Activated CD4-positive, alpha-beta T cell treated with anti-CD3 and anti-CD28 coated beads, Interleukin-2, amount 10 ng/mL, durations not matched to agents 24 days and 14 days (primary cell): ENCODE measurements around the gene PPP1R9A. TPM values are rescaled to one million over a fixed set of nuclear protein-coding genes. Genes with fewer than 3 reads are reported as not detected.
"Not testable (repeated sequence)": the region's sequence is repeated elsewhere in the genome, so short reads cannot be mapped to it uniquely, and the experiment has no call there.

Source experiments
- DNase-seq: peaks from one replicate; pipeline ENCODE4 v3.0.0; 2022
- H3K27ac Mint-ChIP-seq: one replicate; pipeline ENCODE4 v1.8.0; 2022; ENCODE audit warnings: mild to moderate bottlenecking, mixed read lengths
- H3K27me3 Mint-ChIP-seq: one replicate; pipeline ENCODE4 v1.8.0; 2022; ENCODE audit warnings: mixed read lengths
- H3K36me3 Mint-ChIP-seq: one replicate; pipeline ENCODE4 v1.8.0; 2022; ENCODE audit warnings: low read depth, mild to moderate bottlenecking, mixed read lengths
- H3K4me1 Mint-ChIP-seq: one replicate; pipeline ENCODE4 v1.8.0; 2021; ENCODE audit warnings: mixed read lengths
- H3K4me3 Mint-ChIP-seq: one replicate; pipeline ENCODE4 v1.8.0; 2022; ENCODE audit warnings: mild to moderate bottlenecking, moderate library complexity, mixed read lengths
- H3K9me3 Mint-ChIP-seq: one replicate; pipeline ENCODE4 v1.8.0; 2021; ENCODE audit warnings: mixed read lengths
- intact Hi-C: fragments of 100-400 bp; cut with micrococcal nuclease; formaldehyde crosslinking; loops from one replicate; pipeline ENCODE4 v1.15.1; 2023
- total RNA-seq: library from RNA; stranded (reverse); gene quantifications from 2 replicates; pipeline ENCODE4 v1.2.3, GENCODE V29; 2022

PPP1R9A gene
- total RNA-seq, 1 donor from 2014 or later, result not detected

- intact Hi-C loops, result no loop called here
- H3K4me3 Mint-ChIP-seq, result no peak overlapping the region
- no peaks in the 10 kb centered on the region for H3K36me3 Mint-ChIP-seq
- H3K27me3 Mint-ChIP-seq, result no peaks in the 10 kb centered on the region
- H3K9me3 Mint-ChIP-seq, result peaks cover under 1% of the 10 kb centered on the region
- no peak overlapping the region for H3K27ac Mint-ChIP-seq
- DNase-seq, result no peak
- H3K4me1 Mint-ChIP-seq, result no peaks in the 10 kb centered on the region
Measured at GRCh38 chr7:94973844-94974243, 66.5 kb downstream of the PPP1R9A start.

- H3K4me3 Mint-ChIP-seq, result no peak overlapping the region
- no peak for DNase-seq
- no peaks in the 10 kb centered on the region for H3K27me3 Mint-ChIP-seq
- no peak overlapping the region for H3K27ac Mint-ChIP-seq
- no peaks in the 10 kb centered on the region for H3K4me1 Mint-ChIP-seq
- no peaks in the 10 kb centered on the region for H3K36me3 Mint-ChIP-seq
- intact Hi-C loops, result no loop called here
- no peaks in the 10 kb centered on the region for H3K9me3 Mint-ChIP-seq
Measured at GRCh38 chr7:94974423-94974822, 67.0 kb downstream of the PPP1R9A start.

- no peaks in the 10 kb centered on the region for H3K36me3 Mint-ChIP-seq
- no peak overlapping the region for H3K4me3 Mint-ChIP-seq
- H3K27me3 Mint-ChIP-seq, result no peaks in the 10 kb centered on the region
- H3K9me3 Mint-ChIP-seq, result no peaks in the 10 kb centered on the region
- no peak overlapping the region for H3K27ac Mint-ChIP-seq
- H3K4me1 Mint-ChIP-seq, result no peaks in the 10 kb centered on the region
- intact Hi-C loops, result no loop called here
- DNase-seq, result no peak
Measured at GRCh38 chr7:94975336-94975735, 67.9 kb downstream of the PPP1R9A start.

GRCh38 chr7:94980418-94981142, 73.2 kb downstream of the PPP1R9A start:
- H3K36me3 Mint-ChIP-seq, result no peaks in the 10 kb centered on the region
- no peak overlapping the region for H3K4me3 Mint-ChIP-seq
- no peak for DNase-seq
- H3K4me1 Mint-ChIP-seq, result no peaks in the 10 kb centered on the region
- no peaks in the 10 kb centered on the region for H3K27me3 Mint-ChIP-seq
- H3K27ac Mint-ChIP-seq, result no peak overlapping the region
- intact Hi-C loops, result no loop called here
- H3K9me3 Mint-ChIP-seq, result peaks cover 5% of the 10 kb centered on the region

- Mint-ChIP-seq H3K4me1 (no peaks in the 10 kb centered on the region), H3K27ac (no peak overlapping the region), H3K27me3 (no peaks in the 10 kb centered on the region), H3K4me3 (no peak overlapping the region), H3K36me3 (no peaks in the 10 kb centered on the region), H3K9me3 (no peaks in the 10 kb centered on the region)
- intact Hi-C loops, result no loop called here
- DNase-seq, result no peak
Measured at GRCh38 chr7:94995921-94996320, 88.5 kb downstream of the PPP1R9A start.

GRCh38 chr7:94996369-94996768, 89.0 kb downstream of the PPP1R9A start:
- H3K27ac Mint-ChIP-seq, result no peak overlapping the region
- H3K9me3 Mint-ChIP-seq, result no peaks in the 10 kb centered on the region
- no peaks in the 10 kb centered on the region for H3K36me3 Mint-ChIP-seq
- H3K27me3 Mint-ChIP-seq, result no peaks in the 10 kb centered on the region
- no peaks in the 10 kb centered on the region for H3K4me1 Mint-ChIP-seq
- DNase-seq, result no peak
- intact Hi-C loops, result no loop called here
- no peak overlapping the region for H3K4me3 Mint-ChIP-seq

- H3K4me3 Mint-ChIP-seq, result no peak overlapping the region
- intact Hi-C loops, result no loop called here
- H3K4me1 Mint-ChIP-seq, result no peaks in the 10 kb centered on the region
- no peak for DNase-seq
- H3K27me3 Mint-ChIP-seq, result no peaks in the 10 kb centered on the region
- no peaks in the 10 kb centered on the region for H3K9me3 Mint-ChIP-seq
- no peak overlapping the region for H3K27ac Mint-ChIP-seq
- H3K36me3 Mint-ChIP-seq, result no peaks in the 10 kb centered on the region
Measured at GRCh38 chr7:94997547-94997946, 90.2 kb downstream of the PPP1R9A start.

- Mint-ChIP-seq H3K36me3 (no peaks in the 10 kb centered on the region), H3K4me1 (no peaks in the 10 kb centered on the region), H3K27ac (no peak overlapping the region), H3K4me3 (no peak overlapping the region), H3K9me3 (no peaks in the 10 kb centered on the region), H3K27me3 (no peaks in the 10 kb centered on the region)
- DNase-seq, result no peak
- intact Hi-C loops, result no loop called here
Measured at GRCh38 chr7:94998266-94999068, 91.1 kb downstream of the PPP1R9A start.

- Mint-ChIP-seq H3K27me3 (no peaks in the 10 kb centered on the region), H3K9me3 (no peaks in the 10 kb centered on the region), H3K36me3 (no peaks in the 10 kb centered on the region), H3K27ac (no peak overlapping the region), H3K4me3 (no peak overlapping the region), H3K4me1 (no peaks in the 10 kb centered on the region)
- intact Hi-C loops, result no loop called here
- no peak for DNase-seq
Measured at GRCh38 chr7:94999069-94999351, 91.6 kb downstream of the PPP1R9A start.

GRCh38 chr7:94999601-95000000, 92.2 kb downstream of the PPP1R9A start:
- H3K27ac Mint-ChIP-seq, H3K4me1 Mint-ChIP-seq, intact Hi-C loops, H3K36me3 Mint-ChIP-seq, H3K27me3 Mint-ChIP-seq, DNase-seq, H3K9me3 Mint-ChIP-seq, H3K4me3 Mint-ChIP-seq: not testable (repeated sequence)

- H3K27ac Mint-ChIP-seq, result no peak overlapping the region
- H3K27me3 Mint-ChIP-seq, result no peaks in the 10 kb centered on the region
- H3K36me3 Mint-ChIP-seq, result no peaks in the 10 kb centered on the region
- no peak overlapping the region for H3K4me3 Mint-ChIP-seq
- intact Hi-C loops, result no loop called here
- DNase-seq, result no peak
- no peaks in the 10 kb centered on the region for H3K9me3 Mint-ChIP-seq
- H3K4me1 Mint-ChIP-seq, result no peaks in the 10 kb centered on the region
Measured at GRCh38 chr7:95001258-95001657, 93.9 kb downstream of the PPP1R9A start.

- intact Hi-C loops, result no loop called here
- H3K27me3 Mint-ChIP-seq, result no peaks in the 10 kb centered on the region
Measured at GRCh38 chr7:95001815-95002561, 94.6 kb downstream of the PPP1R9A start.

GRCh38 chr7:95002775-95003174, 95.4 kb downstream of the PPP1R9A start:
- H3K9me3 Mint-ChIP-seq, result no peaks in the 10 kb centered on the region
- H3K4me3 Mint-ChIP-seq, result no peak overlapping the region
- DNase-seq, result no peak
- intact Hi-C loops, result no loop called here
- no peaks in the 10 kb centered on the region for H3K36me3 Mint-ChIP-seq
- H3K27ac Mint-ChIP-seq, result no peak overlapping the region
- no peaks in the 10 kb centered on the region for H3K27me3 Mint-ChIP-seq
- H3K4me1 Mint-ChIP-seq, result no peaks in the 10 kb centered on the region

More at GRCh38 chr7:95001815-95002561, 94.6 kb downstream of the PPP1R9A start:
- Mint-ChIP-seq H3K9me3 (no peaks in the 10 kb centered on the region), H3K4me3 (no peak overlapping the region), H3K36me3 (no peaks in the 10 kb centered on the region), H3K4me1 (no peaks in the 10 kb centered on the region), H3K27ac (no peak overlapping the region)
- no peak for DNase-seq

- Mint-ChIP-seq H3K27me3 (no peaks in the 10 kb centered on the region), H3K4me1 (no peaks in the 10 kb centered on the region), H3K36me3 (no peaks in the 10 kb centered on the region), H3K9me3 (no peaks in the 10 kb centered on the region), H3K4me3 (no peak overlapping the region), H3K27ac (no peak overlapping the region)
- no peak for DNase-seq
- intact Hi-C loops, result no loop called here
Measured at GRCh38 chr7:95004618-95005247, 97.3 kb downstream of the PPP1R9A start.
